ENCODE results near the gene PXDC1. TPM values are rescaled to one million over a fixed set of nuclear protein-coding genes. Genes with fewer than 3 reads are reported as not detected.
A peak's percentile ranks its signal among the peaks of the same experiment; 100 is the strongest.

PXDC1 gene
- total RNA-seq, 6 experiments from 2014 or later, result 63.1 to 97.5 (median 72.8) TPM

DNA sequence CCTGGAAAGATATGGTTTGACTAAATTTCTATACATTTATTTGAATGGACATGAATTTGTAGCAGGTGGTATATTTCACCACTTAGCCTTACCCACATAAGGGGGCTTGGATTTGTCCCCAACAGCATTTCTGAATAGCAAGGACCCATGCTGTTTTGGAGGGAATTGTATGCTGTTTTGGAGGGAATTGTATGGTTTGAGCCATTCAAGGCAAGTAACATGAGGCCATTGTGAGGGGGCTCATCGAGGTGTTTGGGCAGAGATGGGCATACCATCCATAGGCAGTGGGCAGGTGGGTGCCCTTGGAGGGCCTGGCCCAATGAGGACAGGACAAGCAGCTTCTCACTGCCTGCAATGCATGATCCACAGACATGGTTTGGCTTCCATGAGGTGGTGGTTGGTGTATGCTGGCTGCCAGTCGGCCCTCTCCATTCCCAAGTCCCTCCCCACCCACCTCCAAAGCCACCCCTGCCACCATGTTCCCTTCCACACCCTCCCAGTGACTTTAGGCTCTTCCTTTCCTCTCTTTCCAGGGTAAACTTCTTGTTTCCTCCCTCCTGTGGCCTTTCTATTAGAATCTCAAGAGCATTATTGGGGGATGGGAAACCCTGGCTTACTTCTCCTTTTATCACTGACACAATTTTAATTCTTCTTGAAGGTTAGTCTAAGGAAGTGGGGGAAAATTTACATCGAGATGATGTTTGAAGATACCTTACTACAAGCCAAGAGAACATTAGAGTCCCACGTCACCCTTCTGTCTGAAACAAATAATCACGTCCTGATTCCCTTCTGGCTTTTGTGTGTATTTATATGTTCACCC lies 13.2 kb upstream of the PXDC1 start:
- H3K27me3 Mint-ChIP-seq (ENCODE audit: insufficient read depth), result no peaks in the 10 kb centered on the region; the same call in 1 of the 2 replicates
- no peak for DNase-seq
- H3K4me1 Mint-ChIP-seq (ENCODE audit: low read depth), result peaks cover 43% of the 10 kb centered on the region
- no peak overlapping the region for H3K27ac Mint-ChIP-seq
- TF ChIP-seq, protein P1, sequence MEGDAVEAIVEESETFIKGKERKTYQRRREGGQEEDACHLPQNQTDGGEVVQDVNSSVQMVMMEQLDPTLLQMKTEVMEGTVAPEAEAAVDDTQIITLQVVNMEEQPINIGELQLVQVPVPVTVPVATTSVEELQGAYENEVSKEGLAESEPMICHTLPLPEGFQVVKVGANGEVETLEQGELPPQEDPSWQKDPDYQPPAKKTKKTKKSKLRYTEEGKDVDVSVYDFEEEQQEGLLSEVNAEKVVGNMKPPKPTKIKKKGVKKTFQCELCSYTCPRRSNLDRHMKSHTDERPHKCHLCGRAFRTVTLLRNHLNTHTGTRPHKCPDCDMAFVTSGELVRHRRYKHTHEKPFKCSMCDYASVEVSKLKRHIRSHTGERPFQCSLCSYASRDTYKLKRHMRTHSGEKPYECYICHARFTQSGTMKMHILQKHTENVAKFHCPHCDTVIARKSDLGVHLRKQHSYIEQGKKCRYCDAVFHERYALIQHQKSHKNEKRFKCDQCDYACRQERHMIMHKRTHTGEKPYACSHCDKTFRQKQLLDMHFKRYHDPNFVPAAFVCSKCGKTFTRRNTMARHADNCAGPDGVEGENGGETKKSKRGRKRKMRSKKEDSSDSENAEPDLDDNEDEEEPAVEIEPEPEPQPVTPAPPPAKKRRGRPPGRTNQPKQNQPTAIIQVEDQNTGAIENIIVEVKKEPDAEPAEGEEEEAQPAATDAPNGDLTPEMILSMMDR (IDR thresholded peaks at IDR 0.05), result no peak
- 0 out of 2 replicates have a peak, but pooled peaks cover 3% of the 10 kb centered on the region for H3K9me3 Mint-ChIP-seq
- no peak overlapping the region for H3K4me3 Mint-ChIP-seq
- no peaks in the 10 kb centered on the region for H3K36me3 Mint-ChIP-seq (ENCODE audit: low read depth)

DNA sequence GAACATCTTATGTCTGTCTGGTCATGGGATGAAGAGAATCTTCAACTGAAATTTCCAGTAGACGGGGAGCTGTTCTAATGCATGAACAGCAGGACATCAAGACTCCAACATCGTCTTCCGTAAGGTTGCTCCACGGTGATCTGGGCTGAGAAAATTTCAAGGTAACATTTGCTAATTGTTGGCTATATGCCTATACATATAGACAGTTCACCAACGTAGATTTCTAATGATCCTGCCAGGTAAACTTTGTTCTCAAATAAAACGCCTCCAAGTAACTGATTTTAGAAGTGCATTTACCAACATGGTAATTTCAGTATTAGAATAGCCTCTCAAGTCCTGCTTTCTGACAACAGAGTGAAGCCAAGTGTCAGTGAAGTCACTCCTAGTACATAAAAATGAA lies 11.3 kb upstream of the PXDC1 start:
- no peaks in the 10 kb centered on the region for H3K36me3 Mint-ChIP-seq (ENCODE audit: low read depth)
- no peak overlapping the region for H3K27ac Mint-ChIP-seq
- 0 out of 2 replicates have a peak, but pooled peaks cover 3% of the 10 kb centered on the region for H3K9me3 Mint-ChIP-seq
- H3K27me3 Mint-ChIP-seq (ENCODE audit: insufficient read depth), result no peaks in the 10 kb centered on the region; the same call in 1 of the 2 replicates
- no peak overlapping the region for H3K4me3 Mint-ChIP-seq
- H3K4me1 Mint-ChIP-seq (ENCODE audit: low read depth), result peaks cover 43% of the 10 kb centered on the region
- TF ChIP-seq, protein P1 (IDR thresholded peaks at IDR 0.05), result no peak
- no peak for DNase-seq

DNA sequence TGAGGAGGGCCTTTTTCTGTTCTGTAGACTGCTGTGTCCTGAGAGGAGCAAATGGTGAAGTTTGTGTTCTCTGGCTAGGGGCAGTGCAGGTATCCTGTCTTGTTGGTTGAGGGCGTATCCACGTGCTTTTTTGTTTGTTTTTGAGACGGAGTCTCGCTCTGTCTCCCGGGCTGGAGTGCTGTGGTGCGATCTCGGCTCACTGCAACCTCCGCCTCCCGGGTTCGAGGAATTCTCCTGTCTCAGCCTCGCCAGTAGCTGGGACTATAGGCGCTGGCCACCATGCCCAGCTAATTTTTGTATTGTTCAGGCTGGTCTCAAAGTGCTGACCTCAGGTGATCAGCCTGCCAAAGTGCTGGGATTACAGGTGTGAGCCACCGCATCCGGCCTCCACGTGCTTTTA lies 10.8 kb upstream of the PXDC1 start:
- H3K27ac Mint-ChIP-seq, result 0 out of 2 replicates have a peak overlapping the region, but pooled peaks have one; percentile 24

DNA sequence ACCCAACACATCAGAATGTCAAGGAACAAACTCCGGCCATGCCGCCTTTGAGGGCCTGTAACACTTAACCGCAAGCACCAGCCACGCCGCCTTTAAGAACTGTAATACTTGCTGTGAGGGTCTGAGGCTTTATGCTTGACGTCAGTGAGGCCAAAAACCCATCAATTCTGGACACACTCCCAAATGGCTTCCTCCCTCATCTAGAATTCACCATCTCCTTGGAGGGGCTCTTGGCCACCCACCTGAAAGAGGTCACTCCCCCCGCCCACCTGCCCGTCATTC lies 10.4 kb upstream of the PXDC1 start:
- Mint-ChIP-seq H3K4me1 (ENCODE audit: low read depth) (peaks cover 37% of the 10 kb centered on the region), H3K27ac (0 out of 2 replicates have a peak overlapping the region, but pooled peaks have one; percentile 24), H3K9me3 (no peaks in the 10 kb centered on the region), H3K27me3 (ENCODE audit: insufficient read depth) (no peaks in the 10 kb centered on the region; the same call in 1 of the 2 replicates), H3K4me3 (no peak overlapping the region), H3K36me3 (ENCODE audit: low read depth) (no peaks in the 10 kb centered on the region)
- DNase-seq, result no peak
- TF ChIP-seq, protein P1 (IDR thresholded peaks at IDR 0.05), result no peak

More for the DNA sequence above, 10.8 kb upstream of the PXDC1 start:
- H3K9me3 Mint-ChIP-seq, result 0 out of 2 replicates have a peak, but pooled peaks cover 1% of the 10 kb centered on the region
- no peaks in the 10 kb centered on the region for H3K36me3 Mint-ChIP-seq (ENCODE audit: low read depth)
- TF ChIP-seq, protein P1 (IDR thresholded peaks at IDR 0.05), result no peak
- no peaks in the 10 kb centered on the region; the same call in 1 of the 2 replicates for H3K27me3 Mint-ChIP-seq (ENCODE audit: insufficient read depth)
- peaks cover 38% of the 10 kb centered on the region for H3K4me1 Mint-ChIP-seq (ENCODE audit: low read depth)
- no peak overlapping the region for H3K4me3 Mint-ChIP-seq
- no peak for DNase-seq

DNA sequence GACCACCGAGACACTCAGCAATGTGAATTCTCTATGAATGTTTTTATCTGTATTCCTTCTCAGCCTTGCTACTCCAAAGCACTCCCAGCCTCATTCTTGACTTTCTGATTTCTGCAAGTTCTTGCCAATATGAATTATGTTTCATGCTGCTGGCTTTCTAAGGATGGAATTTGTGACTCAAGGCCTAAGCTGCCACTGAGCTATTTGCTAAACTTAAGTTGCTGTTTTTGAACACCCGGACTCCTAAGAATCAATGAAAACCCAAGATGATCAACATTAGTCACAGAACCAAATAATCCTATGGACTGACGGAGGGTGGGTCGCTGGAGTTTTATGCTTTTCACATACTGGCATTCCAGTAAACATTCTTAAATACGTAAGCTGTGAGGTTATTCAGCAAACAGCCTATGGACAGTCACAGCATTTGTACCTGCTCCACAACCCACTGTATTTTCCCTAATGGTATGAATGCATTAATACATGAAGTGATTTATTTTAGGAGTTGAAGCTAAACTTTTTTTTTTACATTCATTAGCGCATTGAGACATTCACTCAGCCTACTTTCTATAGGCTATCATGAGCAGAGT lies 8.2 kb upstream of the PXDC1 start:
- TF ChIP-seq, protein P1 (IDR thresholded peaks at IDR 0.05), result no peak
- H3K27ac Mint-ChIP-seq, result peak overlapping the region; percentile 78
- H3K36me3 Mint-ChIP-seq (ENCODE audit: low read depth), result no peaks in the 10 kb centered on the region
- H3K9me3 Mint-ChIP-seq, result no peaks in the 10 kb centered on the region
- DNase-seq, result peak; percentile 91
- no peaks in the 10 kb centered on the region; the same call in 1 of the 2 replicates for H3K27me3 Mint-ChIP-seq (ENCODE audit: insufficient read depth)
- H3K4me1 Mint-ChIP-seq (ENCODE audit: low read depth), result peaks cover 33% of the 10 kb centered on the region
- H3K4me3 Mint-ChIP-seq, result peak overlapping the region; percentile 47
